AG10803 (cell line): ENCODE results near the gene ITGA5.
A peak's percentile ranks its signal among the peaks of the same experiment; 100 is the strongest.

Experiments
- DNase-seq: peaks from one replicate; pipeline ENCODE4 v3.0.0; 2010; ENCODE audit warnings: low read depth
- H3K4me3 ChIP-seq: 2 replicates; pipeline ENCODE4 v1.5.1; 2011; ENCODE audit warnings: mild to moderate bottlenecking, low read length, control low read depth
- TF ChIP-seq, protein P1 (sequence below): conservative IDR thresholded peaks from 2 replicates; pipeline ENCODE4 v1.5.1; 2011; ENCODE audit warnings: mild to moderate bottlenecking, low read length, control low read depth, inconsistent platforms

Gene ITGA5

DNA sequence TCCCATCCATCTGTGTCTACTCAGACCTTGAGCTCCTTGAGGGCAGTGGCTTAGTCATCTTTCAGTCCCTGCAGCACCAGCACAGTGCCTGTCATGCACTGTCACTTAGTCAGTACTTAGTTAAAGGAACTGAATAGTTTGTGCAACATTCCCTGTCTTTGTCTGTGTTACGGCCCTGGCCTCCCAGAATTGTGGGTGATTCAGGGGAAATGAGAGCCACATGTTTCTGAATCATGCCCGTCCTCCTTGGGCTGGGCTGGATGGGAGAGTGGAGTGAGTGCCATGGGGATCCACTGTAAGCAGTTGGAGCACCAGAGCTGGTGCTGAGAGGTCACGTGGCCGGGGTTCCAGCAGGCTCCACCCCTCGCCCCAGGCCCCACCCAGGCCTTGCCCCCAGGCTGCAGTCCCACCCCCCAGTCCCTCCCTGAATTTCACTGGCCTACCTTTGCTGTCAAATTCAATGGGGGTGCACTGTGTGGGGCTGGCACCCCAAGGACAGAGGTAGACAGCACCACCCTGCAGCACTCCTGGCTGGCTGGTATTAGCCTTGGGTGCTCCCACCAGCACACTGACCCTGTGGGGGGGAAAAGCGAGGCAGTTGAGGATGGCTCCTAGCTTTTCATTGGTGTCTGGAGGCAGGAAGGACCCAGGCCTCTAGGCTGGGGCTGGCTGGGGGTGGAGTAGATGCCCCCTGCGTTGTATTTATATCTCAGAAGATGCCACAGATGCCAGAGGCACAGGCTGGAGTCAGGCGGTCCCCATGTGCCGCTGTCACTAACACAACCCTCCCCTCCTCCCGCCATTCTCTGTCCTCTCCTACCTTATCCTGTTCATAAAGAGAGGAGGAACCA, 7.5 kb downstream of the ITGA5 start:
- DNase-seq, result peak; percentile 98
- TF ChIP-seq, protein P1, sequence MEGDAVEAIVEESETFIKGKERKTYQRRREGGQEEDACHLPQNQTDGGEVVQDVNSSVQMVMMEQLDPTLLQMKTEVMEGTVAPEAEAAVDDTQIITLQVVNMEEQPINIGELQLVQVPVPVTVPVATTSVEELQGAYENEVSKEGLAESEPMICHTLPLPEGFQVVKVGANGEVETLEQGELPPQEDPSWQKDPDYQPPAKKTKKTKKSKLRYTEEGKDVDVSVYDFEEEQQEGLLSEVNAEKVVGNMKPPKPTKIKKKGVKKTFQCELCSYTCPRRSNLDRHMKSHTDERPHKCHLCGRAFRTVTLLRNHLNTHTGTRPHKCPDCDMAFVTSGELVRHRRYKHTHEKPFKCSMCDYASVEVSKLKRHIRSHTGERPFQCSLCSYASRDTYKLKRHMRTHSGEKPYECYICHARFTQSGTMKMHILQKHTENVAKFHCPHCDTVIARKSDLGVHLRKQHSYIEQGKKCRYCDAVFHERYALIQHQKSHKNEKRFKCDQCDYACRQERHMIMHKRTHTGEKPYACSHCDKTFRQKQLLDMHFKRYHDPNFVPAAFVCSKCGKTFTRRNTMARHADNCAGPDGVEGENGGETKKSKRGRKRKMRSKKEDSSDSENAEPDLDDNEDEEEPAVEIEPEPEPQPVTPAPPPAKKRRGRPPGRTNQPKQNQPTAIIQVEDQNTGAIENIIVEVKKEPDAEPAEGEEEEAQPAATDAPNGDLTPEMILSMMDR, result no peak
- H3K4me3 ChIP-seq, result no peak overlapping the region

DNA sequence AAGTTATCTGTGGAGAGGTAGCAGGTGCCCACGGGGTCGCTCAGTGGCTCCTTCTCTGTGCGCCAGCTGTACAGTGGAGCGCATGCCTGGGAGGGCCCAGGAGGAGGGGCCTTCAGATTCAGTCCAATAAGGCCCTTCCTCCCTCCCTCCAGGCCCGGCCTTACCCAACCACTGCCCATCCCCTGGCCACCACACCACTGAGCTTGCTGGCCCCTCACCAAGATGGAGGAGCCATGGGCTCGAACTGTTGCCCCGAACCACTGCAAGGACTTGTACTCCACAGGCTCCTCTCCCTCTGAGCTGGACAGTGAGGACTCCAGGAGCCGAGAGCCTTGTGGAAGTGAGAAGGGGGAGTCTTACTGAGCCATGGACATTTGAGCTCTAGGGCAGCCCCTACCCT, 9.8 kb downstream of the ITGA5 start:
- TF ChIP-seq, protein P1, result no peak
- no peak overlapping the region for H3K4me3 ChIP-seq
- no peak for DNase-seq

DNA sequence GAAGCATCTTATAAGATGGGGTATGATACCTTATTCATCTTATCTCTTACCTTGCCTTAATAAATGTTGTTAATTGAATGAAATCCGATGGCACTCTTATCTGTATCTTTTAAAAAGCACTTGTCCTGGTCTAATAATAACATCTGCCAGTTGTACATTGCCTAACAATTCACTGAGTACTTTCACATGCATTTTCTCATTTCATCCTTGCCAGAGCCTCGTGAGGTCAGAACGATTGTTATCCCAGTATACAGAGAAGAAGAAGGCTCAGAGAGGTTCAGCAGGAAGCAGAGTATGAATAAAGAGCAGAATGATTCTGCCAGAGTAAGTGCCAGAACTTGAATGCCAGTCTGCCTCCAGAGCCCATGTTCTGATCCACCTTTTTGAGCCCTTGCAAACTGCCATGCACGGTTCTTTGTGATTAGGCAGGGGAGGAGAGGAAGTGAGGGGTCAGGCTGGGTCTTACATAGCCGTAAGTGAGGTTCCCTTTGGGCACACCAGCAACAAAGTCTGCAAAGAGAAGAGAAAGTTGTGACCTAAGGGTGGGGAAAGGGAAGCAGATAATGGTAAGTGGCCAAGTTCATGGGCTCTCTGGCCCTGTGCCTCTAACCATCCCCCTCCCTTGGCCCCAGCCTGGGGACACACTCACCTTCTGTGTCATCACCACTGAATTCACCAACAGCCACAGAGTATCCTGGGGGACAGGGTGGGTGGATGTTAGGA, 11.7 kb downstream of the ITGA5 start:
- no peak overlapping the region for H3K4me3 ChIP-seq
- TF ChIP-seq, protein P1, result no peak
- DNase-seq, result no peak

DNA sequence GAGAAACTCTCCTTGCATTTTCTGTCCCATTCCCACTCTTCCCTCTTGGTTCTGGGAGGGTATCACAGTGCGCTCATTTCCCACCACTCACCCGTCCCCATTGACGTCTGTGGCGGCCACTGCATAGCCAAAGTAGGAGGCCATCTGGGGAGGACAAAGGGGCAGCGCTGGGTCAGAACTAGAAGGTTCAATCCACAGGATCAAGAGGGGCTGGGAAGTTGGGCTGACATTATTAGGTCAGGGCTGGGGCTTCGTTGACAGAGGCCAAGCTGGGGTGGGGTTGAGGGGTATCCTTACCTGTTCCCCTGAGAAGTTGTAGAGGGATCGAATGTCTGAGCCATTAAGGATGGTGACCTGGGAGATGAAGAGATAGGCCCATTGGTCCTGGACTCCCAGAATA, 13.5 kb downstream of the ITGA5 start:
- no peak for DNase-seq
- TF ChIP-seq, protein P1, result no peak
- H3K4me3 ChIP-seq, result no peak overlapping the region

DNA sequence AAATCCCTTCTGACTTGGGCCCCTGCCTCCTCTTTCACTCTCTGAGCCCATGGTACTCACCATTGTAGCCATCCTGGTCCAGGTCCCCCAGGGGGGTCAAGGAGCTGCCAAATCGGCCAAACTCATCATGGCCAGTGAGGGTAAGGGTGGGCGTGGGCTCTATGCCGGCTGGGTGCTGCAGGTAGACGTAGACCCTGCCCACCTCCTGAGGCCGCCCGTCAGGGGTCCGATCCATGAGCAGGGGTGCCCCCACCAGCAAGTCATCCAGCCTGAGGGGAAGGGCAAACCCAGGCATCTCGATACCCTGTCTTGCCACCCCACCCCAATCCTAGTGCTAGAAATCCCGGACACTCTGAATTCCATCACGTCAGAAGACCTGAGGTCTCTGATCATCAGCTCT, 14.0 kb downstream of the ITGA5 start:
- TF ChIP-seq, protein P1, result no peak
- DNase-seq, result no peak
- H3K4me3 ChIP-seq, result no peak overlapping the region

DNA sequence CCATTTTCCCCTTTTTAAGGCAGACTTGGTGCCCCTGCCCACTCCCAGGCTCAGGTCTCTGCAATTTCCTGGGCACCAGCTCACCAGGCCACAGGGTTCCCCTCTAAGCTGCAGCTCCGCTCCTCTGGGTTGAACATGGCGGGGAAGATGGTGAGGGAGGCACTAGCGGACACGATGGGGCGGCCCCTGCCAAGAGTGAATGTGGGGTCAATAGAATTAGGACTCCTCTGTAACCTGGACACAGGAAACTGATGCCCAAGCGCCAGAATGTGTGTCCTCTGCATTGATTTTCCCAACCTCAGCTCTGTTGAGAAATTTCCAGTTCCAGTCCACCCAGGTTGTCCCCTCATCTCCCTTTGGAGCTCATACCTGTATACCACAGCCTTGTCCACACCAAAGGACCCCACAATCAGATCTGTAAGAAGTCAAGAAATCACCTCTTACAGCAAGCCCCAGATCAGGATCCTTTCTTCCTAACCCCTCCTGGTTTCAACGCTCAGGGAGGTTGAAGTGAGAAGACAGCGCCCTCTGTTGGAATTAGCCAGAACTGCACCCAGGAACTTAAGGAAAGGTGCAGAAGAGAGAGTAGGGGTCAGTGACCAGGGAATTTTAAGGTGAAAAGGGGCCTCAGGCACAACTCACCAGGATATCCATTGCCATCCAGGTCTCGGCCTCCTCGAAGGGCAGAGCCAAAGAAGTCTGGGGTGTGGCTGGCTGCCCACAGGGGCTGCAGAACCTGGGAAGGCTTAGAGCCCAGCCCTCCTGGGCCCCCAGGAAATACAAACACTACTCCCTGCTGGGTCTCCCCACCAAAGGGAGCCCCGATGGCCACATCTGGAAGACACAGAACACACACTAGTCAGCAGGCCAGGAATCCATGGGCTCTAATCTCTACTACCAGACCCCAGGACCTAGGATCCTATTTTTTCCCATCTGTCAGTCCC, 14.7 kb downstream of the ITGA5 start:
- peak; percentile 58 for DNase-seq
- TF ChIP-seq, protein P1, result peak; percentile 91
- no peak overlapping the region for H3K4me3 ChIP-seq
